Measurements from ENCODE around the gene CHST7. TPM values are rescaled to one million over a fixed set of nuclear protein-coding genes. Genes with fewer than 3 reads are reported as not detected.

CHST7 gene
- total and polyA plus RNA-seq, 2 donors (not counting 1 experiment from before 2014, with no cell fraction given) = 3.7 to 11.2 TPM

GRCh38 chrX:46627062-46627461, 53.5 kb downstream of the CHST7 start:
- Histone ChIP-seq H3K27ac (ENCODE audit: insufficient read depth, low read length) (no peak overlapping the region), H3K4me3 (replicated peaks in 1 of 4; ENCODE audit: control extremely low read depth in 1 of 4, insufficient read depth in 1 of 4, low read depth in 3 of 4, low read length in 4 of 4) (no peak overlapping the region), H3K4me1 (ENCODE audit: control insufficient read depth, extremely low read depth, insufficient read depth, low read length) (peaks cover 23% of the 10 kb centered on the region), H2AFZ (ENCODE audit: low read length) (no peak overlapping the region), H3K79me2 (ENCODE audit: control insufficient read depth, insufficient read depth, low read length) (no peaks in the 10 kb centered on the region), H4K20me1 (ENCODE audit: control insufficient read depth, extremely low read depth, insufficient read depth, low read length) (no peaks in the 10 kb centered on the region), H3K9ac (ENCODE audit: insufficient read depth, low read length) (no peak overlapping the region), H3K27me3 (ENCODE audit: control insufficient read depth, insufficient read depth, low read length) (no peaks in the 10 kb centered on the region), H3K36me3 (ENCODE audit: control insufficient read depth, insufficient read depth, low read length) (no peaks in the 10 kb centered on the region), H3K9me3 (ENCODE audit: control insufficient read depth, insufficient read depth, low read depth, low read length) (no peaks in the 10 kb centered on the region), H3K4me2 (ENCODE audit: extremely low read depth, insufficient read depth, low read length) (no peak overlapping the region)
- DNase-seq (ENCODE audit: low read depth in 2 of 2) = no peak
- TF ChIP-seq CTCF (conservative IDR thresholded peaks at IDR 0.05 in 1 of 2, IDR thresholded peaks at IDR 0.05 in 1 of 2; ENCODE audit: low read depth in 1 of 2, low read length in 2 of 2) = no peak
- TF ChIP-seq EZH2 (IDR thresholded peaks at IDR 0.05; ENCODE audit: low read length, missing control alignments) = no peak

GRCh38 chrX:46627711-46628419, 54.3 kb downstream of the CHST7 start:
- Histone ChIP-seq H3K4me3 (replicated peaks in 1 of 4; ENCODE audit: control extremely low read depth in 1 of 4, insufficient read depth in 1 of 4, low read depth in 3 of 4, low read length in 4 of 4) (no peak overlapping the region), H3K27me3 (ENCODE audit: control insufficient read depth, insufficient read depth, low read length) (no peaks in the 10 kb centered on the region), H3K79me2 (ENCODE audit: control insufficient read depth, insufficient read depth, low read length) (no peaks in the 10 kb centered on the region), H2AFZ (ENCODE audit: low read length) (no peak overlapping the region), H4K20me1 (ENCODE audit: control insufficient read depth, extremely low read depth, insufficient read depth, low read length) (no peaks in the 10 kb centered on the region), H3K4me2 (ENCODE audit: extremely low read depth, insufficient read depth, low read length) (no peak overlapping the region), H3K4me1 (ENCODE audit: control insufficient read depth, extremely low read depth, insufficient read depth, low read length) (peaks cover 23% of the 10 kb centered on the region), H3K9me3 (ENCODE audit: control insufficient read depth, insufficient read depth, low read depth, low read length) (no peaks in the 10 kb centered on the region), H3K36me3 (ENCODE audit: control insufficient read depth, insufficient read depth, low read length) (no peaks in the 10 kb centered on the region), H3K9ac (ENCODE audit: insufficient read depth, low read length) (no peak overlapping the region), H3K27ac (ENCODE audit: insufficient read depth, low read length) (peak overlapping the region; percentile 44)
- no peak for TF ChIP-seq CTCF (conservative IDR thresholded peaks at IDR 0.05 in 1 of 2, IDR thresholded peaks at IDR 0.05 in 1 of 2; ENCODE audit: low read depth in 1 of 2, low read length in 2 of 2)
- no peak for TF ChIP-seq EZH2 (IDR thresholded peaks at IDR 0.05; ENCODE audit: low read length, missing control alignments)
- peak in 1 of 2 donors; percentile 42 for DNase-seq (ENCODE audit: low read depth in 2 of 2)

GRCh38 chrX:46628460-46629371, 55.2 kb downstream of the CHST7 start:
- no peak overlapping the region for H3K9ac ChIP-seq (ENCODE audit: insufficient read depth, low read length)
- no peak overlapping the region for H3K4me3 ChIP-seq (replicated peaks in 1 of 4; ENCODE audit: control extremely low read depth in 1 of 4, insufficient read depth in 1 of 4, low read depth in 3 of 4, low read length in 4 of 4)
- peaks cover 23% of the 10 kb centered on the region for H3K4me1 ChIP-seq (ENCODE audit: control insufficient read depth, extremely low read depth, insufficient read depth, low read length)
- H4K20me1 ChIP-seq (ENCODE audit: control insufficient read depth, extremely low read depth, insufficient read depth, low read length) = no peaks in the 10 kb centered on the region
- DNase-seq (ENCODE audit: low read depth in 2 of 2) = peak; percentile 42 to 90
- no peaks in the 10 kb centered on the region for H3K79me2 ChIP-seq (ENCODE audit: control insufficient read depth, insufficient read depth, low read length)
- TF ChIP-seq EZH2 (IDR thresholded peaks at IDR 0.05; ENCODE audit: low read length, missing control alignments) (no peak), CTCF (conservative IDR thresholded peaks at IDR 0.05 in 1 of 2, IDR thresholded peaks at IDR 0.05 in 1 of 2; ENCODE audit: low read depth in 1 of 2, low read length in 2 of 2) (no peak)
- no peaks in the 10 kb centered on the region for H3K27me3 ChIP-seq (ENCODE audit: control insufficient read depth, insufficient read depth, low read length)
- peak overlapping the region; percentile 57 for H3K27ac ChIP-seq (ENCODE audit: insufficient read depth, low read length)
- H3K9me3 ChIP-seq (ENCODE audit: control insufficient read depth, insufficient read depth, low read depth, low read length) = no peaks in the 10 kb centered on the region
- H3K4me2 ChIP-seq (ENCODE audit: extremely low read depth, insufficient read depth, low read length) = peak overlapping the region; percentile 17
- no peak overlapping the region for H2AFZ ChIP-seq (ENCODE audit: low read length)
- H3K36me3 ChIP-seq (ENCODE audit: control insufficient read depth, insufficient read depth, low read length) = no peaks in the 10 kb centered on the region

Measured in fibroblast of lung (primary cell).